ENCODE data around the gene EML2.
"Not testable (repeated sequence)": the region's sequence is repeated elsewhere in the genome, so short reads cannot be mapped to it uniquely, and the experiment has no call there.

Gene EML2

DNA sequence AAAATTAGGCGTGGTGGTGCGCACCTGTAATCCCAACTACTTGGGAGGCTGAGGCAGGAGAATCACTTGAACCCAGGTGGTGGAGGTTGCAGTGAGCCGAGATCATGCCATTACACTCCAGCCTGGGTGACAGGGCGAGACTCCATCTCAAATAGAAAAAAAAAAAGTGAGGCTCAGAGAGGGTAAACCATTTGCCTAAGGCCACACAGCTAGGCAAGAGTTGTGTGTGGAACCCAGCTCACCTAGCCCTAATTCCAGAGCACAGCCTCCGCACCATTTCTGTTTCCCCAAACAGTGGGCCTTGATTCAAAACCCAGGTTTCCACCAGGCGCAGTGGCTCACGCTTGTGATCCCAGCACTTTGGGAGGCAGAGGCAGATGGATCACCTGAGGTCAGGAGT, 11.0 kb downstream of the EML2 start:
- DNase-seq; in situ Hi-C loops (cut with MboI; ENCODE audit: low pct_unique_long_range_greater_than_20kb, low sequenced_read_pairs): not testable (repeated sequence)

DNA sequence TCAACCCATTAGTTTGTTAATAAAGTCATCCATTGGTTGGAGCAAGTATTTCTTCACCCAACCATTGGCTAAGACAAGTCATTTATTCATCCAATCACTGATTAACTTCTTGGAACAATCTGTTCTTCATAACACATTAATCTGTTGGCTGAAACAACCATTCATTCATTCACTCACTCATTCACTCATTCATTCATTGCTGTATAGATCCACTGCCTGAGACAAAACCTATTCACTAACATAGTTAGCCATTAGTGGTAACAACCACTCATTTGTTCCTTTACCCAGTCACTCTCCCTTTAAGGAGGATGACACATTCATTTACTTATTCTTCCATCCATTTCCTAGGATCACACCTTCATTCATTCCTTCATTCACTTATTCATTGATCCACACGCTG, 15.2 kb downstream of the EML2 start:
- no peak for DNase-seq

DNA sequence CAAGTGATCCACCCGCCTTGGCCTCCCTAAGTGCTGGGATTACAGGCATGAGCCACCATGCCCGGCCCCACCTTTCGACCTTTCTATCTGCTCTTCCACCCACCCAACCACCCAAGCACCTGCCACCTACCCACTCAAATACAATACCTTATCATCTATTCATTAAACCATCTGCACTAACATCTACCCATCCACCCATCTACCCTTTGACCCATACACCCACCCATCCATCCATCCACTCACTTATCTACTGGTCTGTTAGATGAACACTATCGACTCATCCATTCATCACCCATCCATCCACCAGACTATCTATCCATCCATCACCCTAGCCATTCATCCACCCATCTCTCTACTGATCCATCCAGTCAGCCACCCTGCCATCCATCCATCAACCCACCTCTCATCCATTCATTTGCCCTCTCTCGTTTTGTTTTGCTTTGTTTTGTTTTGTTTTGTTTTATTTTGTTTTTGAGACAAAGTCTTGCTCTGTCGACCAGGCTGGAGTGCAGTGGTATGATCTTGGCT, 17.2 kb downstream of the EML2 start:
- in situ Hi-C loops (cut with MboI; ENCODE audit: low pct_unique_long_range_greater_than_20kb, low sequenced_read_pairs): no loop called here
- no peak for DNase-seq

More for the DNA sequence above, 15.2 kb downstream of the EML2 start:
- in situ Hi-C loops (cut with MboI; ENCODE audit: low pct_unique_long_range_greater_than_20kb, low sequenced_read_pairs): no loop called here

DNA sequence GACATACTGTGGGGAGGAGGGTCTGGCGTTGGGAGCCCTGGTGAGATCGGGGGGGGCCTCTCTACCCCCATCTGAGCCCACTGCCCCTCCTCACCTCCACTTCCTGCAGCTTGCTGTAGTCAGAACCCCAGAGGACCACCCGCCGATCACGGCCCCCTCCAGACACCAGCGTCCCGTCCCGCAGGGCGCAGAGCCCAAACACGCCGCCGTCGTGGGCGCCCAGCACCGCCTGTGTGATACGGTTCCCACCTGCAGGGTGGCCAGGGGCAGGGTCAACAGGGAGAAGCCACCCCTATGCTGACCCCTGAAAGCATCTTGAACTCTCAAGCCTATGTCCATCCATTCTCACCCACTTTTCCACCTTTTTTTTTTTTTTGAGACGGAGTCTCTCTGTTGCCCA, 17.8 kb downstream of the EML2 start:
- in situ Hi-C loops (cut with MboI; ENCODE audit: low pct_unique_long_range_greater_than_20kb, low sequenced_read_pairs): no loop called here
- DNase-seq: no peak

DNA sequence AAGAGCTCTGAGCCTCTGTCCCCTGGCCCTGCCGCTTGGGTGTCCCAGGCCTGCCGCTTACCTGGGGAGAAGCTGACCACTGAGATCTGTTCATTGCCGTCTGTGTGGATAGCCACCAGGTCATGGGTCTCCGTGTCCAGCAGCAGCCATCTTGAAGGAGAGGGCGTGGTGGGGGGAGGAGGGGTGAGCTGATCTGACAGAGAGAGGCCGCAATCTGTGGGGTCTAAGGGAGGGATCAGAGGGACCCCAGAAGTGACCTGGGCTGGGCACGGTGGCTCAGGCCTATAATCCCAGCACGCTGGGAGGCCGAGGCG, 22.5 kb downstream of the EML2 start:
- DNase-seq: no peak
- in situ Hi-C loops (cut with MboI; ENCODE audit: low pct_unique_long_range_greater_than_20kb, low sequenced_read_pairs): no loop called here

DNA sequence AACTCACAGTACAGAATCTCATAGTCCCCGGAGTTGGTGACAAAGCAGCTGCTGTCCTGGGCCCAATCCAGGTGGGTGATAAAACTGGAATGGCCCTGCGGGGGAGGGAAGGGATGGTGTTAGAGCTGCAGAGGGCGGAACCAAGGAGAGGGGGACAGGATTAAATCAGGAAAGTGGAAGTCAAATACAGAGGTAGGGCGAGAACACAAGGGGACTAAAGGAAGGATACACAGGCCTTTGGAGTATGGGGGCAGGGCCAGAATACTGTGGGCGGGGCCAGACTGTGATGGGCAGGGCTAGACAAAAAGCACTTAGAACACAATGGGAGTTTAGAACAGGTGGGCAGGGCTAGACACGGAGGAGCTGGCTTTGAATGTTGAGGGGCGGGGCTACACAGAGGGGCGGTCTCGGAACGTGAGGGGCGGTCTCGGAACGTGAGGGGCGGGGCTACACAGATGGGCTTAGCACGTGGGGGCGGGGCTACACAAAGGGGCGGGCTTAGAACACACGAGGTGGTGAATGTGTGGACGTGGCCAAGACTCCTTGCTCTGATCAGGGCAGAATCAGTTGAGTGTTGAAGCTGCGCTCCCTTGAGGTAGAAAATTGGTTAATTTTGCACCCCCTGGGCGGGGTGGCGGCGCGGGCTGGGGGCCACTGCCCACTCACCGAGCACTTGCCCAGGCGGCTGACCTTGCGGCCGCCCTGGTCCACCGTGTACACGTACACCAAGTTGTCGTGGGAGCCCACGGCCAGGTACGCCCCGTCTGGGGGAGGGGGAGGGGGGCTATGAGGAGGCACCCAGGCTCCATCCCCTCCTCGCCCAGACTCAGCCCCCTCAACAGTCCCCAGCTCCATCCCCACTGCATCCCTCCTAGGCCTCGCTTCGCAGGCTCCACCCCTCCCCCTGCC, 23.1 kb downstream of the EML2 start:
- peak; percentile 93 for DNase-seq
- in situ Hi-C loops (cut with MboI; ENCODE audit: low pct_unique_long_range_greater_than_20kb, low sequenced_read_pairs): no loop called here

DNA sequence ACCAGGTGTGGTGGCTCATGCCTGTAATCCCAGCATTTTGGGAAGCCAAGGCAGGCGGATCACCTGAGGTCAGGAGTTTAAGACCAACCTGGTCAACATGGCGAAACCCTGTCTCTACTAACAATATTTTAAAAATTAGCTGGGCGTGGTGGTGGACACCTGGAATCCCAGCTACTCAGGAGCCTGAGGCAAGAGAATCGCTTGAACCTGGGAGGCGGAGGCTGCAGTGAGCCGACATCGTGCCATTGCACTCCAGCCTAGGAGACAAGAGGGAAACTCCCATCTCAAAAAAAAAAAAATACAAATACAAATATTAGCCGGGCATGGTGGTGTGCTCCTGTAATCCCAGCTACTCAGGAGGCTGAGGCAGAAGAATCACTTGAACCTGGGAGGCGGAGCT, 24.1 kb downstream of the EML2 start:
- in situ Hi-C loops (cut with MboI; ENCODE audit: low pct_unique_long_range_greater_than_20kb, low sequenced_read_pairs); DNase-seq: not testable (repeated sequence)

DNA sequence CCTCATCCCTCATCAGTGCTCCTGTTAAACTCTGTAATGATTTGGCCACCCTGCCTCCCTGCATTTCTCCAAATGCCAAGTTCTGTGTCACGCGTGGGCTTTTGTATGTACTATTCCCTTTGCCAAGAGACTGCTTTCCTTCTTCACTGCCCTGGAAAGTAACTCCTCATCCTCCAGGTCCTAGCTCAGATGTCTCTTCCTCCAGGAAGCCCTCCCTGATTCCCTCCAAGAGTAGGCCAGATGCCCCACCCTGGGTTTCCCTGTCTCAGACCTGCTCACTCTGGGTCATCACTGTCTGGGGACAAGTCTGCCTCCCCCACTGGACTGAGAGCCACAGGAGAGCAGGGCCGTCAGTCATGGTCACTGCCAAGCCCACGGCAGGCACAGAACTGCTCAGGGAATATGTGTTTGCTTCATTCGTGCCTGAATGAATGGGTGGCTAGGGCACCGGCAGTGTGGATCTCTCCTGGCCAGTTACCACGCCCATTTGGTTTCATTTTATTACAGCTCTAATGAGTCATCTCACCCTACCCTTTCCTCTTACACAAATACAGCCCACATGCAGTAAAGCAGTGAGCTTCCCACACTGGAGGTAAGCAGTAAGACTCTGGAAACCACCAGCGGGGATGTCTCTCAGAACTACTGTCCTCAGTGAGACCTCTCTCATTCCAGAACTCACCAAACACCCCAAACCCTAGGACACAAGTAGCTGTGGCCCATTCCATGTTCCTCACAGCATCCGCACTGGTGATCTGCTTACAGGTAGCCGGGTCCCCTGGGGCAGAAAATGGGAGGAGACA, 25.1 kb downstream of the EML2 start:
- peak; percentile 71 for DNase-seq
- in situ Hi-C loops (cut with MboI; ENCODE audit: low pct_unique_long_range_greater_than_20kb, low sequenced_read_pairs): no loop called here

DNA sequence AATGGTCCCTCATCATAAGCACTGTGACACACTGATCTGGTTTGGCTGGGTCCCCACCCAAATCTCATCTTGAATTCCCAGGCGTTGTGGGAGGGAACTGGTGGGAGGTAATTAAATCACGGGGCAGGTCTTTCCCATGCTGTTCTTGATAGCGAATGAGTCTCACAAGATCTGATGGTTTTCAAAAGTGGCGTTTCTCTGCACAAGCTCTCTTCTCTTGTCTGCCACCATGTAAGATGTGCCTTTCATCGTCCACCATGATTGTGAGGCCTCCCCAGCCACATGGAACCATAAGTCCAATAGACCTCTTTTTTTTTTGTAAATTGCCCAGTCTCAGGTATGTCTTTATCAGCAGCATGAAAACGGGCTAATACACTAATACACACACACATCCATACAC, 30.2 kb downstream of the EML2 start:
- in situ Hi-C loops (cut with MboI; ENCODE audit: low pct_unique_long_range_greater_than_20kb, low sequenced_read_pairs): no loop called here

DNA sequence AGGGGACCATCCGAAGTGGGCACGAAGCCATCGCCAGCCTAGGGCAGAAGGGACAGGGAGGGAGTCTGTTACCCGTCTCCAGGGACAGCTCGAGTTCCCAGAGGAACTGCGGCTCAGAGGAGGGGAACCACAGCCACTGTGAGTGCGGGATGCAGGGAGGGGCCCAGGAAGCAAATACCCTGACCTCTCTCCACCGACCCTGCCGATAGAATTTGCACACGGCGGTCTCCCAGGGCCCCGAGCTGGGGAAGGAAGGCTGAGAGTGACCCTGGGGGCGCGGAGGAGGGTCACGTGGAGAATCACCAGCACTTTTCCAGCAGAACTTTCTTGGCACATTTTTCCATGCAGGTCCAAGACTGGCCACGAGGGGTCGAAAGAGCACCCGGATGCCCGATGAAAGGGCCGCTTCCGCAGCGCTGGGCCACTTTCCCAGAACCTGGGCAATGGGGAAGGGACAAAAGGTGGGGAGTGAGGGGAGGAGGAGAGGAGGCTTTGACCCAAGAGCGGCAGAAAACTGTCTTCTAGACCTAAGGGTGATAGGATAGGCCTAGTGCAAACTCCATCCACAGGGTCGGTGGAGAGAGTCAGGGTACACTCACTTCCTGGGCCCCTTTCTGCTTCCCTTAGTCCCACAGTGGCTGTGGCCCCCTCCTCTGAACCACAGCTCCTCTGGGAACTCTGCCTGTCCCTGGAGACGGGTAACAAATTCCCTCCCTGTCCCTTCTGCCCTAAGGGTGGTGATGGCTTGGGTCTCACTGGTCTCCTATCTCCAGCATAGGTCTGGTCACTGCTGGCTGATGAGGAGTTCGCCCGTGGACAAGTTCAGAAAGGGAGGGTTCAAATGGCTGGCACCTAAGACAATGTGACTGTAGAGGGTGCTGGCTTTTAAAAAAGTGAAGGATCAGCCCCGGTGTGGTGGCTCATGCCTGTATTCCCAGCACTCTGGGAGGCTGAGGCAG, 31.8 kb downstream of the EML2 start:
- in situ Hi-C loops (cut with MboI; ENCODE audit: low pct_unique_long_range_greater_than_20kb, low sequenced_read_pairs): no loop called here
- peak; percentile 73 for DNase-seq

More for the DNA sequence above, 30.2 kb downstream of the EML2 start:
- no peak for DNase-seq

DNA sequence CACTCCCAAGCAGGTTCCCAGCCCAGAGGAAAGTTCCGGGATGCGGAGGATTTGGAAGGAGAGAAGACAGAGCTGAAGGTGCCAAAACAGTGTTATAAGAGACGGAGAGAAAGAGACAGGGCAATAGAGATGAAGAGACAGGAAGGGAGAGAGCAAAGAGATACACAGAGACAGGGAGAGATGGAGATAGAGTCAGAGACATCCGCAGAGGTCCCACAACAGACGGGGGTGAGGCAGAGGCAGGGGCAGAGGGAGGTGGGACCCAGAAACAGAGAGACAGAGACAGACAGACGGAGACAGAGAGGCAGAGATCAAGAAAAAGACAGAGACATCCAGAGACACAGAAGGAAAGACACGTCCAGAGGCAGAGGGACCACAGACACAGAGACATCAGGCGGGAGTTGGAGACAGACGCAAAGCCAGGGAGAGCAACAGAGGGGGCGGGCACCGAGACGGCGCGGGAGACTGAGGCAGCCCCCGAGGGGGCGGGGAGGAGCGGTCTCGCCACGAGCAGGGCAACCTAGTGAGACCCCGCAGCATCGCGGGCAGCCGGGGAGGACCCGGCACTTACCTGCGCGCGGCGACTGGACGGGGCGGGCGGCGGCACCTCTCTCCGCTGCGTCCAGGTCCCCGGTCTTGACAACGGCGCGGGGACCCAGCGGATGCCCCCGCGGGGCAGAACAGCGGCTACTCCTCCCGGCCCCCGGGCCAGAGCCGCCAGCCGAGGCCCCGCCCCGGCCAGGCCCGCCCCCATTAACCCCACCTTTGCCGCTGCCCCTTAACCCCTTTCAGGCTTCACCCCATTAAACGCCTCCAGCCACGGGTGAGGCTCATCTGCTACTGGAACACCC, 37.4 kb downstream of the EML2 start, which contains the start of gene GPR4:
Gene GPR4 (minus strand): TSS at position 689 of the 851 bp plus-strand sequence. CDS start 10,346 bp downstream, outside the sequence.
- no peak for DNase-seq
- in situ Hi-C loops (cut with MboI; ENCODE audit: low pct_unique_long_range_greater_than_20kb, low sequenced_read_pairs): no loop called here

DNA sequence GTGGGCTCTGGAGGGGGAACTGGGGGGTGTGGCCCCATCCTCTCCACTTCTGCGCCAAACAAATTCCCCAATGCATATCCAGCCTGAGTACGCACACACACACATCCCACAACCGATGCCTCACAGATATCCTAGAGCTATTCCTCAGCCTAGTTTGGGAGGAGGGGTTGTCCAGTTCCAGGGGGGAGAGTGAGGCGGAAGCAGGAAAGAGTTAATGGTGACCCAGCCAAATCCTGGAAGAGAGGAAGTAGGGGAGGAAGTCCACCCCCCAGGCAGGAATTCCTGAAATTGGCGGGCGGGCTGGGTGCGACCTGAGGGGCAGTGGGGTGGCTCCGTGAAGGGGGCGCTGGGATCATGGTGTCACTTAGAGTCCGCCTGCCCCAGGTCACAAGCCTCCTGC, 38.1 kb downstream of the EML2 start:
- in situ Hi-C loops (cut with MboI; ENCODE audit: low pct_unique_long_range_greater_than_20kb, low sequenced_read_pairs): no loop called here
- no peak for DNase-seq

DNA sequence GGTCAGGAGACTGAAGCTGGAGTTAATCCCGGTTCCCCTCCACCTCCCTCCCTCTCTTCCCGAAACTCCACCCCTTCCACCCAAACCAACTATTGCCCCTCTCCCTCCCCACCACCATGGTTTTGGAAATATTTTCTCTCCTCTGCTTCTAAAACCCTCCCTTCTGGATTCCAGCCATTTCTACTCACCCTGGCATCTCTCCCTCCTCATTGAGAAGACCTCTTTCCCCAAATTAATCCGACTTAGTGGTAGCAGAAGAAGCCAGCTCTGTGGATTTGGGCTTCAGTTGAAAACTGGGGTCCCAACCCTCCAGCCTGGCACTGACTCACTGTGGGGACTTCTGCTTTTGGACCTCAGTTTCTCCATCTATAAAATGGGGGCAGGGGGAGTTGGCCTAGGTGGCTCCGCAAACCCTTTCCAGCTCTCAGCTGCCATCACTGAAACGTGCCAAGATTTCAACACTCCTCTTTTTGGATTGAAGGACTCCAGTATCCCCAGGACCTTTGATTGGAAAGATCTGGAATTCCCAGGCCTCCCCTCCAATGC, 38.8 kb downstream of the EML2 start:
- DNase-seq: no peak
- in situ Hi-C loops (cut with MboI; ENCODE audit: low pct_unique_long_range_greater_than_20kb, low sequenced_read_pairs): no loop called here

DNA sequence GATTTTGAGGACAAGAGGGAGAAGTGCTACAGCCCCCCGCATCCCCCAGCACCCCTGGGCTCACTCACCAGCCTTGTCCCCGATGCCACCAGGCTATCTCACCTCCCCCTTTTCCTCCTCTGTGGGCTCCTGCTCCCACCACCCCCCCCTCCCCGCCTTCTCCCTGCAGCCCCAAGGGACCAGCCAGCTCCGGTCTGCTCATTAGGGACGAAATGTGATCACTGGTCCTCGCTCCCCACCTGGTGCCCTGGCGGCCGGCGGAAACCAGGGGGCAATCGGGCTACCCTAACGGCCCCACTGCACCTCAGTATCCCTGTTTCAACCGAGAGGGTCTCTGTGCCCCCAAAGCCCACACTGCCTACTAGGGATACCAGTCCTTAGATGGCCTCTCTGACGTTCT, 39.9 kb downstream of the EML2 start:
- in situ Hi-C loops (cut with MboI; ENCODE audit: low pct_unique_long_range_greater_than_20kb, low sequenced_read_pairs): no loop called here
- no peak for DNase-seq

DNA sequence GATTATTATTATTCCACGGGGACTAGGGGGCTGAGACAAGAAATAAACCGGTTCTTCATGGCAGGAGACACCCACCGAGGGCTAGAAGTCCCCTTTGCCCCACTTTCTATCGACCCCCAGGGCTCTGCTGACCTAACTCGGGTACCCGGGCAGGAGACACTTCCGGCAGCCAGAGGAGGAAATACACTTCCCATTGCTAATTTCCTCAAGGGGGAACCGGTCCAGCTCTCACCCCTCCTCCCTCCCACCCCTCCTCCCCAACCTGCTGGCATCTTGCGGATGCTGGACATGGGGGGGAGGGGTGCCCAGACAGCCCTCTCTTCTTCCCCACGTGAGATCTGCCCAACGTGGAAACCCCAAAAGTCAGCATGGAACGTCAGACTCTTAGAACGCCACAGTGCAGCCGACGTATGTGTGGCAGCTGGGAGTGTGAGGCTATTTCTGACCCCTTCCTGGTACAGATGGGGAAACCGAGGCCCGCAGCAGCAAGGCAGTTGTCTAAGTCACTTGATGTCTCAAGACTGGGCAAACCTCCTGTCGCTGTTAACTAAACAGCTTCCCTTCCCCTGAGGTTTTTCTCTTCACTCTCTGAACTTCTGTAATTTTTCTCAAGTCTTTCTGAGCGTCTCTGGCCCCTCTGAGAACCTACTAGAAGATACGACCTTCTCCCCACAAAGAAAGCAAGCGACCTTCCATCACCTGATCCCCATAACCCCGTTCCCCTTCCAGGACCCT, 40.8 kb downstream of the EML2 start:
- peak; percentile 17 for DNase-seq
- in situ Hi-C loops (cut with MboI; ENCODE audit: low pct_unique_long_range_greater_than_20kb, low sequenced_read_pairs): no loop called here

DNA sequence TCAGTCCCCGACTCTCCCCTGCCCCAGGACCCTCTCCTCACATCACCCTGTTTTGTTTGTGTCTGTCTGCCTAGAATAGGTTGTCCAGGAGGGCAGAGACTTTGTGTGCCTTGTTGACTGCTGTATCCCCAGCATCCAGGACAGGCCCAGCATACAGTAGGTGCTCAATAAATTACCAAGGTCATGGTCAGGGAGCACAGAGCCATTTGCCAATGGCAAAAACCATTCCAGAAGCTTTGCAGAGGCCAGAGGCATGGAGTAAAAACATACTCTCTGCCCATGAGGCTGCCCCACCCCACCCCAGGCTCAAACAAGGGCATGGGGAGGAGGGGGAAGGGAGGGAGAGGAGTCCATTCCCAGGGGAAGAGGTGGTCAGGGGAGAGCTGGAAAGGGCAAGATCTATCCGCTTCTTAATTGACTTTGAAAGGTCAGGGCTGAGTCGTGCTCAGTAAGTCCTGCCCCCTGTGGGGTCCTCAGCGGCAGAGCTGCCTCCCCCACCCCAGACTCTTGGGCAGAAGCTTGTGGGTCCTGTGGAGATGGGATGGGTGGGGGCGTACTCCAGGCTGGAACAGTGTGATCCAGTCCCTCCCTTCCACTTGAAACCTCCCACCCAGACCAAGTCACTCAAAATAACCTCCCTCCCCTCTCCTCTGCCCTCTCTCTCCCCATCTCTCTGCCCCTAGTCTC, 41.6 kb downstream of the EML2 start:
- no peak for DNase-seq
- in situ Hi-C loops (cut with MboI; ENCODE audit: low pct_unique_long_range_greater_than_20kb, low sequenced_read_pairs): no loop called here

DNA sequence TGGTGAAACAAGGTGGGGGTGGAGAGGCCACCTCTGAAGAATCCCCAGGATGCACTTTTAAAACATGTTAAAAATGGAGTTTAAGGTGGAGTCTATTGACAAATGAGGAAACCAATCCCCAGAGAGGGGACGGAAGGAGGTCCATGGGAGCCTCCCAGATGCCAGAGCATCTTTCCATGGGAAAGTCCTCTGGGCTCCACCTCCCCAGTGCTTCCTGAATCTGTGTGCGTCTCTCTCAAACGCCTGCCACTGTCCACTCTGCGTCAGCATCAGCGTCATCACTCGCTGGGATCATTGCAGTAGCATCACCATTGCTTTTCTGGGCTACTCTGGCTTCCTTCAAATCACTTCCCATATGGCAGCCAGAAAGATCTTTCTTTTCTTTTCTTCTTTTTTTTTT, 43.4 kb downstream of the EML2 start:
- no peak for DNase-seq
- in situ Hi-C loops (cut with MboI; ENCODE audit: low pct_unique_long_range_greater_than_20kb, low sequenced_read_pairs): no loop called here
